BJ (cell line): ENCODE measurements around the gene ASS1. TPM values are rescaled to one million over a fixed set of nuclear protein-coding genes. Genes with fewer than 3 reads are reported as not detected.

Experiments used
- CTCF ChIA-PET: fragments of 350-600 bp; formaldehyde crosslinking; extraction: SDS; loops from one replicate; lab custom pipeline; 2021; ENCODE audit warnings: antibody characterized with exemption, inconsistent platforms; lab: Yijun Ruan, JAX
- POLR2A ChIA-PET: fragments of 300-600 bp; sonication (Branson Sonifier 250); formaldehyde crosslinking; extraction: SDS; loops from one replicate; lab custom pipeline; 2021; ENCODE audit warnings: antibody characterized with exemption; lab: Charles Lee
- DNase-seq: peaks from one replicate; pipeline ENCODE4 v3.0.0-alpha.2; 2011; ENCODE audit warnings: low read depth
- H3K27me3 ChIP-seq: 2 replicates; pipeline ENCODE4 v1.6.0; 2011; ENCODE audit warnings: low read length; ENCODE audit not compliant: control insufficient read depth, insufficient read depth
- H3K36me3 ChIP-seq: 2 replicates; pipeline ENCODE4 v1.5.1; 2011; ENCODE audit warnings: low read length; ENCODE audit not compliant: control insufficient read depth, insufficient read depth
- H3K4me3 ChIP-seq: 2 replicates; pipeline ENCODE4 v1.5.1; 2011; ENCODE audit warnings: low read depth, mild to moderate bottlenecking, control low read depth, low read length
- polyA plus RNA-seq: library from polyadenylated mRNA; depleted of rRNA; stranded (reverse); fragments of >200 nt; gene quantifications from 2 replicates; pipeline ENCODE4 v1.2.3, GENCODE V29; 2011; rRNA removed
- small RNA-seq: library from RNA; depleted of rRNA; stranded (forward); fragments of <200 nt; gene quantifications from one replicate; pipeline ENCODE3, GENCODE V24; 2012; ENCODE audit warnings: low replicate concordance, low read depth; ENCODE audit not compliant: insufficient read length
- TF ChIP-seq, protein P1 (sequence below): IDR thresholded peaks from 2 replicates; pipeline ENCODE4 v1.5.1; 2011; ENCODE audit warnings: low read depth, mild to moderate bottlenecking, control low read depth, inconsistent platforms, low read length, moderate library complexity; ENCODE audit not compliant: insufficient read depth

The ASS1 gene
- polyA plus RNA-seq, 1 experiment = 1,223 TPM

DNA sequence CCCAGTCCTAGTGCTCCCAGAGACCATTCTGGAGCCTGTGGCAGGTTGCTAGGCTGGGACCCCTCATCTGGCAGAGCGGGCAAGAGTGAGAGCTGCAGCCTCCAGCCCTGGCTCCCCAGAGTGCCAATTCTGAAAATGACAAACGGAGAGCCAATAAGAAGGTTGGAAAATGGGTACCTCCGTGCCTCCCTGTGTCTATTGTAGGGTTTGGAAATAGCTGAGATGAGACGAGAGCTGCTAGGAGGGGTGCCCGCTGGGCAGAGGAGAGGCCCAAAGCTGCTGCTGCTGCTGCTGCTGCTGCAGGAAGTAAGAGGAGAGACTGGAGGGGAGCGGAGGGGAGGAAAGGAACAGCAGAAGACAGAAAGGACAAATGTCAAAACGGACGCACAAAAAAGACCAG is 98.6 kb downstream of the ASS1 start:
- POLR2A ChIA-PET = no interaction called here
- peaks cover 6% of the 10 kb centered on the region for H3K27me3 ChIP-seq
- TF ChIP-seq, protein P1, sequence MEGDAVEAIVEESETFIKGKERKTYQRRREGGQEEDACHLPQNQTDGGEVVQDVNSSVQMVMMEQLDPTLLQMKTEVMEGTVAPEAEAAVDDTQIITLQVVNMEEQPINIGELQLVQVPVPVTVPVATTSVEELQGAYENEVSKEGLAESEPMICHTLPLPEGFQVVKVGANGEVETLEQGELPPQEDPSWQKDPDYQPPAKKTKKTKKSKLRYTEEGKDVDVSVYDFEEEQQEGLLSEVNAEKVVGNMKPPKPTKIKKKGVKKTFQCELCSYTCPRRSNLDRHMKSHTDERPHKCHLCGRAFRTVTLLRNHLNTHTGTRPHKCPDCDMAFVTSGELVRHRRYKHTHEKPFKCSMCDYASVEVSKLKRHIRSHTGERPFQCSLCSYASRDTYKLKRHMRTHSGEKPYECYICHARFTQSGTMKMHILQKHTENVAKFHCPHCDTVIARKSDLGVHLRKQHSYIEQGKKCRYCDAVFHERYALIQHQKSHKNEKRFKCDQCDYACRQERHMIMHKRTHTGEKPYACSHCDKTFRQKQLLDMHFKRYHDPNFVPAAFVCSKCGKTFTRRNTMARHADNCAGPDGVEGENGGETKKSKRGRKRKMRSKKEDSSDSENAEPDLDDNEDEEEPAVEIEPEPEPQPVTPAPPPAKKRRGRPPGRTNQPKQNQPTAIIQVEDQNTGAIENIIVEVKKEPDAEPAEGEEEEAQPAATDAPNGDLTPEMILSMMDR = no peak
- no peak overlapping the region for H3K4me3 ChIP-seq
- CTCF ChIA-PET = interaction anchor here (1.0 kb wide), 1 partner anchor 15 kb away, joined by 5 read pairs; no protein-coding TSS in a partner anchor
- no peaks in the 10 kb centered on the region for H3K36me3 ChIP-seq
- no peak for DNase-seq

DNA sequence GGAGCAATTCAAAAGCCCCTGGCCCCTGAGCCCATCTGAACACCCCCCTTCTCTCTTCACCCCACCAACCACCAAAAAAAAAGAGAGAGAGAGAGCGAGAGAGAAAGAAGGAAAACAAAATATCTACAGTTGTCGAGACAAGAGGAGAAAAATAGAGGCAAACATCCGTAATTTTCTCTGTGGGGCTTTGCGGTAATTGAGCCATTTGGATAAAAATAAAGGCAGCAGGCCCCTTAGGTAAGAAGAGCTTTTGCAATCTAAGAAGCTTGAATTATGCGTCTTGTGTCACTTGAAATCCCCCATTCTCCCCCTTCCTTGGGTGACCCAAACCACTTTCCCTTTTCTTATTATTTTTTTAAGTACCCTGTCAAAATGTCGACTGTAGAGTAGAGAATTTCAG is 99.1 kb downstream of the ASS1 start:
- TF ChIP-seq, protein P1 = no peak
- no peak for DNase-seq
- H3K36me3 ChIP-seq = no peaks in the 10 kb centered on the region
- H3K4me3 ChIP-seq = no peak overlapping the region
- H3K27me3 ChIP-seq = peaks cover 6% of the 10 kb centered on the region; the same call in 1 of the 2 replicates
- ChIA-PET CTCF (interaction anchor here (1.0 kb wide), 1 partner anchor 14 kb away, joined by 5 read pairs; no protein-coding TSS in a partner anchor), POLR2A (no interaction called here)

DNA sequence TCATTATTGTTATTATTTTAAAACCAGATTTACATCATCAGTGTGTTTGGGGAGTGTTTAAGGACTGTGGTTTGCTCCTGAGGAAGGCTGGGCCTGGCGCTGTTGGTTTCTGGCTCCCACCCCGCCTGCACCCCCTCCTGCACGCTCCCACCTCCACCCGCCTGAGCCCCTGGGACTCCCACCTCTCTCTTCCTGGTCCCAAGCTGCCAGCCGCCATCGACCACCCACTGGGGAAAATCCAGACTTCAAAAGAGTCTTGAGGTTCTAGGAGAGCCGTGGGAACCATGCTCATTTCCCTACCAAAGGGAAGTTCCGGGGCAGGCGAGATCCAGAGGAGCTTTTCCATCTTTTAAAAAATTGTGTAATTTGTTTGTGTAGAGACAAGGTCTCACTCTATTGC is 99.6 kb downstream of the ASS1 start:
- ChIA-PET POLR2A (no interaction called here), CTCF (interaction anchor here (1.0 kb wide), 1 partner anchor 14 kb away, joined by 5 read pairs; no protein-coding TSS in a partner anchor)
- Histone ChIP-seq H3K4me3 (no peak overlapping the region), H3K36me3 (no peaks in the 10 kb centered on the region), H3K27me3 (peaks cover 6% of the 10 kb centered on the region; the same call in 1 of the 2 replicates)
- no peak for DNase-seq
- TF ChIP-seq, protein P1 = no peak

DNA sequence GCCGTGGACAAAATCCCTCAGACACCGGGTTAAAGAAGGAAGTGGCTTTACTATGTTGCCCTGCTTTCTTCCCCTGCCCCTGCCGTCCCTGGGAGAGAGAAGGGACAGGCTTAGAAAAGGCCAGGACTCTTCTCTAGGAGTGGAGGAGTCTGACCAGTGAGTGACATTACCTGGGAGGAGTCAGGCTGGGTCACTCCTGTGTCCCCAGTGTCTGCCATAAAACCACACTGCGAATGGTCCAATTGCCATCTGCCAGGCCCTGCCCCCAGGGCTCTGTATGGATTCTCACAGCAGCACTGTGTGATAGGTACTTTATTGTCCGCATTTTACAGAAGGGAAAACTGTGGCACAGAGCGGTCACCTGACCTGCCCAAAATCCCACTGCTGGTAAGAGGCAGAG is 103.3 kb downstream of the ASS1 start:
- CTCF ChIA-PET = no interaction called here
- Histone ChIP-seq H3K27me3 (peaks cover 4% of the 10 kb centered on the region; the same call in 1 of the 2 replicates), H3K4me3 (no peak overlapping the region), H3K36me3 (no peaks in the 10 kb centered on the region)
- DNase-seq = no peak
- TF ChIP-seq, protein P1 = no peak
- POLR2A ChIA-PET = no interaction called here

DNA sequence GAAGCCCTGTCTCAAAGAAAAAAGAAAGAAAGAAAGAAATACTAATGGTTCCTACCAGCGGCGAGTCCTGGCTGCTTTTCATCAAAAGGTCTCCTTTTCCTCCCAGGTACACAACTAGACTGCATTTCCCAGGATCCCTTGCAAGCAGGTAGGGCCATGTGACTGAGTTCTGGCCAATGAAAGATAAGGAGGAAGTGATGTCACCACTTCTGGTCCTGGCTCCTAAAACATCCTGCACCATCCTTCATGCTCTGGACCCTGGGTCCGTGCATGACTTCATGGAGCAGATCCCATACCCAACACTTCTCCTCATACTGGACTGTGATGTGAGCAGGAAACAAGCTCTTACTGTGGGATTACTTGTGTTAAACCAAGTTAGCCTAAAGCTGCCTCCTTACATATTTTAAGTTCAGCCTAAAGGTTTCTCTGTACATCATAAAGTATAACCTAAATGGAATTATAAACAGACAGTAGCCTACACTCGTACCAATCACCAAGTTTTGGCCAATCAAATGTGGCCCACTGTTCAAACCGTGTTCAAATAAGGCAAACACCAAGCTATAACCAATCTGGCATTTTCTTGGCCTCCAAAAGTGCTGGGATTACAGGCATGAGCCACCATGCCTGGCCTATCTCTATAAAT is 104.5 kb downstream of the ASS1 start:
- POLR2A ChIA-PET = no interaction called here
- H3K27me3 ChIP-seq = 0 out of 2 replicates have a peak, but pooled peaks cover 5% of the 10 kb centered on the region
- DNase-seq = no peak
- TF ChIP-seq, protein P1 = no peak
- H3K36me3 ChIP-seq = no peaks in the 10 kb centered on the region
- H3K4me3 ChIP-seq = no peak overlapping the region
- CTCF ChIA-PET = no interaction called here

Small RNAs within 50 kb of the gene (small RNA-seq; reads per million reads assigned to genes)
- gene RN7SL665P = not detected

Other genes starting within 250 kb of the ASS1 start
- gene HMCN2, start 179.2 kb upstream of the ASS1 start, polyA plus RNA-seq = not detected in 2 replicates
- gene FUBP3, start 134.6 kb downstream of the ASS1 start, polyA plus RNA-seq = 28.7 and 38.8 TPM in 2 replicates
- gene PRDM12, start 219.6 kb downstream of the ASS1 start, polyA plus RNA-seq = not detected in 2 replicates
- 19.8 and 20.3 TPM in 2 replicates for gene EXOSC2, start 248.8 kb downstream of the ASS1 start, polyA plus RNA-seq